HepG2 (cell line): ENCODE measurements around the gene BIRC6. TPM values are rescaled to one million over a fixed set of nuclear protein-coding genes. Genes with fewer than 3 reads are reported as not detected.

ENCODE experiments used
- ARHGAP35 ChIP-seq: sonication (generic); formaldehyde crosslinking; IDR thresholded peaks from 2 replicates; pipeline ENCODE4 v1.9.0; 2022; ENCODE audit warnings: mild to moderate bottlenecking, inconsistent platforms, moderate library complexity, missing genetic modification reagents, borderline replicate concordance
- ELF1 ChIP-seq: sonication (generic); formaldehyde crosslinking; IDR thresholded peaks from 2 replicates; pipeline ENCODE4 v1.4.0; 2020; ENCODE audit warnings: missing genetic modification reagents
- FOSL1 ChIP-seq: sonication (generic); formaldehyde crosslinking; IDR thresholded peaks from 2 replicates; pipeline ENCODE4 v1.9.0; 2021; ENCODE audit warnings: missing genetic modification reagents, borderline replicate concordance
- KLF11 ChIP-seq: IDR thresholded peaks from 2 replicates; pipeline ENCODE4 v1.6.1; 2016; ENCODE audit warnings: missing compliant biosample characterization
- SMYD3 ChIP-seq: sonication (generic); formaldehyde crosslinking; IDR thresholded peaks from 2 replicates; pipeline ENCODE4 v1.8.1; 2023; ENCODE audit warnings: mild to moderate bottlenecking, missing genetic modification reagents
- ZC3H13 ChIP-seq: sonication (generic); formaldehyde crosslinking; IDR thresholded peaks from 2 replicates; pipeline ENCODE4 v1.8.1; 2023; ENCODE audit warnings: mild to moderate bottlenecking, missing genetic modification reagents, moderate library complexity
- ZNF232 ChIP-seq: sonication (generic); formaldehyde crosslinking; IDR thresholded peaks from 2 replicates; pipeline ENCODE4 v1.4.0; 2020; ENCODE audit warnings: missing genetic modification reagents, borderline replicate concordance
- ZNF556 ChIP-seq: sonication (generic); formaldehyde crosslinking; IDR thresholded peaks from 2 replicates; pipeline ENCODE4 v1.4.0; 2020; ENCODE audit warnings: mild to moderate bottlenecking, missing genetic modification reagents, borderline replicate concordance
- ZNF674 ChIP-seq: sonication (generic); formaldehyde crosslinking; IDR thresholded peaks from 2 replicates; pipeline ENCODE4 v1.5.0; 2020; ENCODE audit warnings: low read depth, mild to moderate bottlenecking, missing genetic modification reagents
- polyA plus RNA-seq, 8 experiments: library from polyadenylated mRNA; depleted of rRNA in 3 of 8; stranded (reverse) in 7 of 8; unstranded in 1 of 8; fragments of >200 nt; fragmentation: Illumina TruSeq in 4 of 8; extraction: Trizol in 4 of 8; gene quantifications; 2 replicates each; pipeline versions ENCODE4 v1.2.1 to v1.2.3, GENCODE V29; 2011 to 2016; ENCODE audit warnings: low read depth in 4 of 8, missing spikeins in 1 of 8, mixed read lengths in 1 of 8; ENCODE audit not compliant: insufficient read depth in 1 of 8
- total RNA-seq, 5 experiments: library from RNA; depleted of rRNA; stranded (reverse); fragments of >200 nt; fragmentation: Illumina TruSeq; extraction: Trizol; gene quantifications; 2 replicates each; pipeline ENCODE4 v1.2.3, GENCODE V29; 2016; ENCODE audit warnings: low read depth in 1 of 5
- TF ChIP-seq, protein P1 (sequence below): sonication (generic); formaldehyde crosslinking; IDR thresholded peaks from one replicate; pipeline ENCODE4 v1.5.1; 2020; ENCODE audit warnings: mild to moderate bottlenecking, missing genetic modification reagents; ENCODE audit errors: not compliant biosample characterization
- TF ChIP-seq, protein P2 (sequence below): sonication (generic); formaldehyde crosslinking; IDR thresholded peaks from 2 replicates; pipeline ENCODE4 v1.4.0; 2020; ENCODE audit warnings: mild to moderate bottlenecking, missing genetic modification reagents
- TF ChIP-seq, protein P3 (sequence below): sonication (generic); formaldehyde crosslinking; IDR thresholded peaks from 2 replicates; pipeline ENCODE4 v1.5.0; 2020; ENCODE audit warnings: mild to moderate bottlenecking, missing genetic modification reagents, borderline replicate concordance
- TF ChIP-seq, protein P4 (sequence below): sonication (generic); formaldehyde crosslinking; IDR thresholded peaks from 2 replicates; pipeline ENCODE4 v1.5.0; 2020; ENCODE audit warnings: missing genetic modification reagents

The BIRC6 gene
- total and polyA plus RNA-seq, 2 of the 13 experiments (the other 11 are each of a cell fraction or from before 2014, with no cell fraction given) = 65.6 to 120 TPM

DNA sequence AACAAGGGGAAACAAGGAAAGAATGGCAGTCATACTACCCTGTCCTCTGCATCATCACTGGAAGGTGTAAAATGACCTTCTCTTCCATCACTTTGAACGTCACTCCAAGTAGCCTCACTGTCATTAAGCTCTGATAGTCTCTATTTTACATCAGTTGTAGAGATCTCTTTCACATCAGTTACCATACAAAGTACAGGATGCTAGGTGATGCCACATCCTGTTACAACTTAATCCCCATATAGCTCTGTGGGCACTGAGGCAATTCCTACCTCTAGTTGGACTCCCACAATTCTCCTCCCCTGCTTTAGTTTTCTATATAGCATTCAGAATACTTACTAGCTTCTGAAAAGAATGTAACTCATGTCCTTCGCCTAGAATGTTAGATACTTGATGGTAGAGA, 215.9 kb downstream of the BIRC6 start (continued):
- TF ChIP-seq, protein P1, sequence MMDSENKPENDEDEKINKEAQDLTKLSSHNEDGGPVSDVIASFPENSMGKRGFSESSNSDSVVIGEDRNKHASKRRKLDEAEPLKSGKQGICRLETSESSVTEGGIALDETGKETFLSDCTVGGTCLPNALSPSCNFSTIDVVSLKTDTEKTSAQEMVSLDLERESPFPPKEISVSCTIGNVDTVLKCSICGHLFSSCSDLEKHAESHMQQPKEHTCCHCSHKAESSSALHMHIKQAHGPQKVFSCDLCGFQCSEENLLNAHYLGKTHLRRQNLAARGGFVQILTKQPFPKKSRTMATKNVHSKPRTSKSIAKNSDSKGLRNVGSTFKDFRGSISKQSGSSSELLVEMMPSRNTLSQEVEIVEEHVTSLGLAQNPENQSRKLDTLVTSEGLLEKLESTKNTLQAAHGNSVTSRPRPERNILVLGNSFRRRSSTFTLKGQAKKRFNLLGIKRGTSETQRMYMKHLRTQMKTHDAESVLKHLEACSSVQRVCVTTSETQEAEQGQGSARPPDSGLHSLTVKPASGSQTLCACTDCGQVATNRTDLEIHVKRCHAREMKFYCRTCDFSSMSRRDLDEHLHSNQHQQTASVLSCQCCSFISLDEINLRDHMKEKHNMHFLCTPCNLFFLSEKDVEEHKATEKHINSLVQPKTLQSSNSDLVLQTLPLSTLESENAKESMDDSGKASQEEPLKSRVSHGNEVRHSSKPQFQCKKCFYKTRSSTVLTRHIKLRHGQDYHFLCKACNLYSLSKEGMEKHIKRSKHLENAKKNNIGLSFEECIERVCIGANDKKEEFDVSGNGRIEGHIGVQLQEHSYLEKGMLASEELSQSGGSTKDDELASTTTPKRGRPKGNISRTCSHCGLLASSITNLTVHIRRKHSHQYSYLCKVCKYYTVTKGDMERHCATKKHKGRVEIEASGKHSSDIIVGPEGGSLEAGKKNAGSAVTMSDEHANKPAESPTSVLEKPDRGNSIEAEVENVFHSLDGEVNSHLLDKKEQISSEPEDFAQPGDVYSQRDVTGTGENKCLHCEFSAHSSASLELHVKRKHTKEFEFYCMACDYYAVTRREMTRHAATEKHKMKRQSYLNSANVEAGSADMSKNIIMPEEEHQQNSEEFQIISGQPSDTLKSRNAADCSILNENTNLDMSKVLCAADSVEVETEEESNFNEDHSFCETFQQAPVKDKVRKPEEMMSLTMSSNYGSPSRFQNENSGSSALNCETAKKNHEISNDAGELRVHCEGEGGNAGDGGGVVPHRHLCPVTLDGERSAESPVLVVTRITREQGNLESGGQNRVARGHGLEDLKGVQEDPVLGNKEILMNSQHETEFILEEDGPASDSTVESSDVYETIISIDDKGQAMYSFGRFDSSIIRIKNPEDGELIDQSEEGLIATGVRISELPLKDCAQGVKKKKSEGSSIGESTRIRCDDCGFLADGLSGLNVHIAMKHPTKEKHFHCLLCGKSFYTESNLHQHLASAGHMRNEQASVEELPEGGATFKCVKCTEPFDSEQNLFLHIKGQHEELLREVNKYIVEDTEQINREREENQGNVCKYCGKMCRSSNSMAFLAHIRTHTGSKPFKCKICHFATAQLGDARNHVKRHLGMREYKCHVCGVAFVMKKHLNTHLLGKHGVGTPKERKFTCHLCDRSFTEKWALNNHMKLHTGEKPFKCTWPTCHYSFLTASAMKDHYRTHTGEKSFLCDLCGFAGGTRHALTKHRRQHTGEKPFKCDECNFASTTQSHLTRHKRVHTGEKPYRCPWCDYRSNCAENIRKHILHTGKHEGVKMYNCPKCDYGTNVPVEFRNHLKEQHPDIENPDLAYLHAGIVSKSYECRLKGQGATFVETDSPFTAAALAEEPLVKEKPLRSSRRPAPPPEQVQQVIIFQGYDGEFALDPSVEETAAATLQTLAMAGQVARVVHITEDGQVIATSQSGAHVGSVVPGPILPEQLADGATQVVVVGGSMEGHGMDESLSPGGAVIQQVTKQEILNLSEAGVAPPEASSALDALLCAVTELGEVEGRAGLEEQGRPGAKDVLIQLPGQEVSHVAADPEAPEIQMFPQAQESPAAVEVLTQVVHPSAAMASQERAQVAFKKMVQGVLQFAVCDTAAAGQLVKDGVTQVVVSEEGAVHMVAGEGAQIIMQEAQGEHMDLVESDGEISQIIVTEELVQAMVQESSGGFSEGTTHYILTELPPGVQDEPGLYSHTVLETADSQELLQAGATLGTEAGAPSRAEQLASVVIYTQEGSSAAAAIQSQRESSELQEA = no peak
- no peak for TF ChIP-seq SMYD3 (CRISPR knock-in tag)
- no peak for TF ChIP-seq FOSL1 (CRISPR knock-in tag)
- no peak for TF ChIP-seq KLF11 (CRISPR knock-in tag)
- TF ChIP-seq, protein P2, sequence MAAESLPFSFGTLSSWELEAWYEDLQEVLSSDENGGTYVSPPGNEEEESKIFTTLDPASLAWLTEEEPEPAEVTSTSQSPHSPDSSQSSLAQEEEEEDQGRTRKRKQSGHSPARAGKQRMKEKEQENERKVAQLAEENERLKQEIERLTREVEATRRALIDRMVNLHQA = no peak
- no peak for TF ChIP-seq ZNF556
- TF ChIP-seq ZNF674 (CRISPR knock-in tag) = no peak
- TF ChIP-seq ARHGAP35 (CRISPR knock-in tag) = no peak
- TF ChIP-seq, protein P3, sequence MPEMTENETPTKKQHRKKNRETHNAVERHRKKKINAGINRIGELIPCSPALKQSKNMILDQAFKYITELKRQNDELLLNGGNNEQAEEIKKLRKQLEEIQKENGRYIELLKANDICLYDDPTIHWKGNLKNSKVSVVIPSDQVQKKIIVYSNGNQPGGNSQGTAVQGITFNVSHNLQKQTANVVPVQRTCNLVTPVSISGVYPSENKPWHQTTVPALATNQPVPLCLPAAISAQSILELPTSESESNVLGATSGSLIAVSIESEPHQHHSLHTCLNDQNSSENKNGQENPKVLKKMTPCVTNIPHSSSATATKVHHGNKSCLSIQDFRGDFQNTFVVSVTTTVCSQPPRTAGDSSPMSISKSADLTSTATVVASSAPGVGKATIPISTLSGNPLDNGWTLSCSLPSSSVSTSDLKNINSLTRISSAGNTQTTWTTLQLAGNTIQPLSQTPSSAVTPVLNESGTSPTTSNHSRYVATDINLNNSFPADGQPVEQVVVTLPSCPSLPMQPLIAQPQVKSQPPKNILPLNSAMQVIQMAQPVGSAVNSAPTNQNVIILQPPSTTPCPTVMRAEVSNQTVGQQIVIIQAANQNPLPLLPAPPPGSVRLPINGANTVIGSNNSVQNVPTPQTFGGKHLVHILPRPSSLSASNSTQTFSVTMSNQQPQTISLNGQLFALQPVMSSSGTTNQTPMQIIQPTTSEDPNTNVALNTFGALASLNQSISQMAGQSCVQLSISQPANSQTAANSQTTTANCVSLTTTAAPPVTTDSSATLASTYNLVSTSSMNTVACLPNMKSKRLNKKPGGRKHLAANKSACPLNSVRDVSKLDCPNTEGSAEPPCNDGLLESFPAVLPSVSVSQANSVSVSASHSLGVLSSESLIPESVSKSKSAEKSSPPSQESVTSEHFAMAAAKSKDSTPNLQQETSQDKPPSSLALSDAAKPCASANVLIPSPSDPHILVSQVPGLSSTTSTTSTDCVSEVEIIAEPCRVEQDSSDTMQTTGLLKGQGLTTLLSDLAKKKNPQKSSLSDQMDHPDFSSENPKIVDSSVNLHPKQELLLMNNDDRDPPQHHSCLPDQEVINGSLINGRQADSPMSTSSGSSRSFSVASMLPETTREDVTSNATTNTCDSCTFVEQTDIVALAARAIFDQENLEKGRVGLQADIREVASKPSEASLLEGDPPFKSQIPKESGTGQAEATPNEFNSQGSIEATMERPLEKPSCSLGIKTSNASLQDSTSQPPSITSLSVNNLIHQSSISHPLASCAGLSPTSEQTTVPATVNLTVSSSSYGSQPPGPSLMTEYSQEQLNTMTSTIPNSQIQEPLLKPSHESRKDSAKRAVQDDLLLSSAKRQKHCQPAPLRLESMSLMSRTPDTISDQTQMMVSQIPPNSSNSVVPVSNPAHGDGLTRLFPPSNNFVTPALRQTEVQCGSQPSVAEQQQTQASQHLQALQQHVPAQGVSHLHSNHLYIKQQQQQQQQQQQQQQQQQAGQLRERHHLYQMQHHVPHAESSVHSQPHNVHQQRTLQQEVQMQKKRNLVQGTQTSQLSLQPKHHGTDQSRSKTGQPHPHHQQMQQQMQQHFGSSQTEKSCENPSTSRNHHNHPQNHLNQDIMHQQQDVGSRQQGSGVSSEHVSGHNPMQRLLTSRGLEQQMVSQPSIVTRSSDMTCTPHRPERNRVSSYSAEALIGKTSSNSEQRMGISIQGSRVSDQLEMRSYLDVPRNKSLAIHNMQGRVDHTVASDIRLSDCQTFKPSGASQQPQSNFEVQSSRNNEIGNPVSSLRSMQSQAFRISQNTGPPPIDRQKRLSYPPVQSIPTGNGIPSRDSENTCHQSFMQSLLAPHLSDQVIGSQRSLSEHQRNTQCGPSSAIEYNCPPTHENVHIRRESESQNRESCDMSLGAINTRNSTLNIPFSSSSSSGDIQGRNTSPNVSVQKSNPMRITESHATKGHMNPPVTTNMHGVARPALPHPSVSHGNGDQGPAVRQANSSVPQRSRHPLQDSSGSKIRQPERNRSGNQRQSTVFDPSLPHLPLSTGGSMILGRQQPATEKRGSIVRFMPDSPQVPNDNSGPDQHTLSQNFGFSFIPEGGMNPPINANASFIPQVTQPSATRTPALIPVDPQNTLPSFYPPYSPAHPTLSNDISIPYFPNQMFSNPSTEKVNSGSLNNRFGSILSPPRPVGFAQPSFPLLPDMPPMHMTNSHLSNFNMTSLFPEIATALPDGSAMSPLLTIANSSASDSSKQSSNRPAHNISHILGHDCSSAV = no peak
- TF ChIP-seq, protein P4, sequence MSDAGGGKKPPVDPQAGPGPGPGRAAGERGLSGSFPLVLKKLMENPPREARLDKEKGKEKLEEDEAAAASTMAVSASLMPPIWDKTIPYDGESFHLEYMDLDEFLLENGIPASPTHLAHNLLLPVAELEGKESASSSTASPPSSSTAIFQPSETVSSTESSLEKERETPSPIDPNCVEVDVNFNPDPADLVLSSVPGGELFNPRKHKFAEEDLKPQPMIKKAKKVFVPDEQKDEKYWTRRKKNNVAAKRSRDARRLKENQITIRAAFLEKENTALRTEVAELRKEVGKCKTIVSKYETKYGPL = no peak
- no peak for TF ChIP-seq ZC3H13 (CRISPR knock-in tag)
- TF ChIP-seq ELF1 (CRISPR knock-in tag) = no peak
- no peak for TF ChIP-seq ZNF232
